Heart right ventricle (tissue), 16 donors: ENCODE measurements around the gene TRIM66. TPM values are rescaled to one million over a fixed set of nuclear protein-coding genes. Genes with fewer than 3 reads are reported as not detected.

ENCODE experiments used
- ATAC-seq, 8 donors: fragments of 200-7000 bp; cut with Tn5 transposase; one replicate each; pipeline ENCODE4 v1.9.1; 2020; ENCODE audit warnings: mild to moderate bottlenecking in 8 of 8, moderate library complexity in 8 of 8, moderate number of reproducible peaks in 1 of 8
- DNase-seq, 2 donors: peaks; one replicate each; pipeline ENCODE4 v3.0.0-alpha.2; 2020
- H3K27ac ChIP-seq, 10 donors: fragments of 200-600 bp; sonication (generic) in 2 of 10; one replicate each; pipeline versions ENCODE4 v1.5.0 to v1.8.0; 2020 to 2022; ENCODE audit warnings: mild to moderate bottlenecking in 3 of 10
- H3K27me3 ChIP-seq, 7 donors: fragments of 200-600 bp; one replicate each; pipeline ENCODE4 v1.8.0; 2021 to 2022; ENCODE audit warnings: mild to moderate bottlenecking in 2 of 7
- H3K36me3 ChIP-seq, 9 donors: fragments of 200-600 bp; sonication (generic) in 1 of 9; one replicate each; pipeline versions ENCODE4 v1.5.0 to v1.8.0; 2020 to 2022; ENCODE audit warnings: mild to moderate bottlenecking in 2 of 9
- H3K4me1 ChIP-seq, 9 donors: fragments of 200-600 bp; sonication (generic) in 1 of 9; one replicate each; pipeline versions ENCODE4 v1.5.0 to v1.8.0; 2020 to 2022; ENCODE audit warnings: mild to moderate bottlenecking in 4 of 9
- H3K4me3 ChIP-seq, 10 donors: fragments of 200-600 bp; sonication (generic) in 2 of 10; one replicate each; pipeline versions ENCODE4 v1.5.0 to v1.8.0; 2020 to 2022; ENCODE audit warnings: mild to moderate bottlenecking in 7 of 10, moderate library complexity in 2 of 10
- H3K9me3 ChIP-seq, 11 donors: fragments of 200-600 bp in 10 of 11; sonication (generic) in 2 of 11; one replicate each; pipeline versions ENCODE4 v1.5.0 to v1.8.0; 2013 to 2022; ENCODE audit warnings: mild to moderate bottlenecking in 2 of 11, control low read depth in 1 of 11, moderate library complexity in 1 of 11
- CTCF ChIP-seq, 9 donors: fragments of 200-600 bp; sonication (generic) in 2 of 9; IDR thresholded peaks; one replicate each; pipeline versions ENCODE4 v1.5.0 to v1.8.0; 2021 to 2022; ENCODE audit warnings: antibody characterized with exemption in 9 of 9, mild to moderate bottlenecking in 5 of 9, moderate library complexity in 1 of 9
- WGBS, 2 donors: extraction: QIAGEN DNeasy Blood & Tissue Kit; methylation state at CpG; one replicate each; pipeline ENCODE4 v1.1.7; 2013; ENCODE audit warnings: inconsistent platforms in 1 of 2; 5-methylcytosine and 5-hydroxymethylcytosine counted together
- intact Hi-C, 10 donors: fragments of 100-400 bp; cut with DNase I; formaldehyde crosslinking; loops; one replicate each; pipeline versions ENCODE4 v1.11.1 to v1.14.2; 2022
- polyA plus RNA-seq, 2 donors: library from polyadenylated mRNA; stranded (reverse); fragments of 200-250 nt; gene quantifications; one replicate each; pipeline ENCODE4 v1.2.3, GENCODE V29; 2013
- total RNA-seq, 10 donors: library from RNA; stranded (reverse); fragmentation: NEBNext Ultra II Directional in 3 of 10; extraction: Animal tissue kit (Norgen Biotek cat#: 25700) in 3 of 10; gene quantifications; one replicate each; pipeline versions ENCODE4 v1.2.1 to v1.2.4, GENCODE V29; 2021 to 2023
- donor health status: Arrhythmogenic right ventricular cardiomyopathy.
- donor health status: ischemic (EF 13 %, LVEDD 7.1; RV severe dilation, severe dysfunction).
- donor health status: healthy with polysubstance abuse.
- donor health status: DM: no; HTN: yes; CAD: no.
- donor health status: DM: no; HTN: no; CAD: no.
- donor health status: ischemic (EF 25% LVEDD 6.9; RV normal size, moderate dysfunction).
- donor health status: ischemic (EF 25% LVEDD 5.7; RV mildly dilated, moderate dysfunction).
- donor health status: healthy.
- donor health status: DM: yes; HTN: yes; CAD: no.
- donor health status: Ischemic cardiomyopathy.
- donor health status: ischemic (EF 35%, LVEDD 5.7; RV mildly dilated, moderate dysfunction).
- donor health status: nonischemic (EF 11% LVEDD 7.7; RV severe dilation, severe dysfunction).
- donor health status: DM: yes; HTN: yes; CAD: no.
- donor health status: PGD.
- donor health status: ischemic (EF 29% LVEDD 5.4; RV normal size, mild dysfunction).
- donor health status: nonischemic (EF 23%, LVEDD 6.1; RV moderate dilation, normal function).

TRIM66 gene
- total and polyA plus RNA-seq, 12 donors: 0.33 to 7.4 (median 2.8) TPM

DNA sequence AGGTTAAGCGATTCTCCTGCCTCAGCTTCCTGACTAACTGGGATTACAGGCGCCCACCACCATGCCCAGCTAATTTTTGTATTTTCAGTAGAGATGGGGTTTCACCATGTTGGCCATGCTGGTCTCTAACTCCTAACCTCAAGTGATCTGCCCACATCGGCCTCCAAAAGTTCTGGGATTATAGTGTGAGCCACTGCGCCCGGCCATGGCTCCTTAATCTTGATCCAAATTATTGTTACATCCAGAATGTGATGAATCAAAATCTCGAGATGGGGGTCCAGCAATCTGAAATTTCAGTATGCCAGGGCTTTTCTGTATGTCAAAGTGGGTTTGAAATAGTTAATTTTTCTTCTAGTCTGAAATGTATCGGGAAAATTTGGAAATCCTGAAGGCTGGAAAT lies 3.9 kb upstream of the TRIM66 start:
- H3K4me1 ChIP-seq: peaks cover 9 to 61% (median 44%) of the 10 kb centered on the region in 9 donors
- DNase-seq: no peak
- intact Hi-C loops: loop anchor here in 6 of 10 donors (5.0 to 10.0 kb wide), 7 partner anchors 112 to 278 kb away; partner anchors contain the start of genes TMEM9B (in 3 of the 6) and AKIP1 (in 2 of the 6)
- no peak overlapping the region for H3K4me3 ChIP-seq
- TF ChIP-seq CTCF (IDR thresholded peaks at IDR 0.05): no peak
- H3K27ac ChIP-seq: no peak overlapping the region
- H3K9me3 ChIP-seq: no peaks in the 10 kb centered on the region
- ATAC-seq: no peak
- no peaks in the 10 kb centered on the region for H3K27me3 ChIP-seq
- 86 to 88% methylated on average over 7 of the region's 7 CpGs for WGBS, 2 donors
- H3K36me3 ChIP-seq: peaks cover 0 to 54% (median 26%) of the 10 kb centered on the region in 9 donors

DNA sequence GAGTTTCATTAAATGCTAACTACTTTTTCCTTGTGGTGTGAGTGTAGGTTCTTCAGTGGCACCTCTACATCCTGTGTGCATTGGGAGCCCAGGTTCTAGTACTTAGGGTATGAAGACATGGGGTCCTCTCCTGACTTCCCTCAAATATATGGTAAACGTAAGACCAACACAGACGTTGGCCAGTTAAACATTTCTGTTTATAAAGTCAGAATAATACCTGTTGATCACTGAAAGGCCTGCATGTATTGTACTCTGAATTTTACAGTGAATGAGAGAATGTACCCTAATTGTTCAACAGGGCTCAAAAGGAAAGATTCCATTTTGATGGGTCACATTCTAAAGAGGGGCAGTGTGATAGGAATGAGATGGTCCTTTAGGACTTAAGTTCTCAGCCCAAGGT lies 3.4 kb upstream of the TRIM66 start:
- DNase-seq (no peak), ATAC-seq (no peak)
- peak overlapping the region in 1 of 10 donors; percentile 7 for H3K27ac ChIP-seq
- 73 to 77% methylated on average over 2 of the region's 2 CpGs for WGBS, 2 donors
- no peak overlapping the region for H3K4me3 ChIP-seq
- no peaks in the 10 kb centered on the region for H3K9me3 ChIP-seq
- H3K4me1 ChIP-seq: peaks cover 9 to 62% (median 45%) of the 10 kb centered on the region in 9 donors
- no peaks in the 10 kb centered on the region for H3K27me3 ChIP-seq
- TF ChIP-seq CTCF (IDR thresholded peaks at IDR 0.05): no peak
- intact Hi-C loops: loop anchor here in 6 of 10 donors (5.0 to 10.0 kb wide), 7 partner anchors 111 to 279 kb away; partner anchors contain the start of genes TMEM9B (in 3 of the 6) and AKIP1 (in 2 of the 6)
- H3K36me3 ChIP-seq: peaks cover 0 to 51% (median 26%) of the 10 kb centered on the region in 9 donors

- ATAC-seq: no peak
- DNase-seq: no peak
- WGBS, 2 donors: 77 to 79% methylated on average over 7 of the region's 7 CpGs
- peaks cover 0 to 47% (median 26%) of the 10 kb centered on the region in 9 donors for H3K36me3 ChIP-seq
- intact Hi-C loops: loop anchor here in 6 of 10 donors (5.0 to 10.0 kb wide), 7 partner anchors 111 to 279 kb away; partner anchors contain the start of genes TMEM9B (in 3 of the 6) and AKIP1 (in 2 of the 6)
- H3K9me3 ChIP-seq: no peaks in the 10 kb centered on the region
- H3K27ac ChIP-seq: peak overlapping the region in 1 of 10 donors; percentile 7
- H3K27me3 ChIP-seq: no peaks in the 10 kb centered on the region
- no peak overlapping the region for H3K4me3 ChIP-seq
- peaks cover 9 to 62% (median 45%) of the 10 kb centered on the region in 9 donors for H3K4me1 ChIP-seq
- no peak for TF ChIP-seq CTCF (IDR thresholded peaks at IDR 0.05)
Observed at GRCh38 chr11:8685306-8685705, 2.8 kb upstream of the TRIM66 start.

GRCh38 chr11:8684600-8685290 lies 2.3 kb upstream of the TRIM66 start:
- no peaks in the 10 kb centered on the region for H3K9me3 ChIP-seq
- no peaks in the 10 kb centered on the region for H3K27me3 ChIP-seq
- peak overlapping the region in 4 of 10 donors; percentile 92 to 97 (median 97) for H3K27ac ChIP-seq
- peak overlapping the region in 2 of 10 donors; percentile 74 to 95 for H3K4me3 ChIP-seq
- ATAC-seq: no peak
- no peak for DNase-seq
- intact Hi-C loops: loop anchor here in 9 of 10 donors (5.0 to 10.0 kb wide), 7 partner anchors 110 to 280 kb away; partner anchors contain the start of genes TMEM9B (in 6 of the 9) and AKIP1 (in 3 of the 9)
- no peak for TF ChIP-seq CTCF (IDR thresholded peaks at IDR 0.05)
- WGBS, 2 donors: 83 to 93% methylated on average over 6 of the region's 6 CpGs
- H3K4me1 ChIP-seq: peaks cover 9 to 56% (median 45%) of the 10 kb centered on the region in 9 donors
- peaks cover 0 to 49% (median 26%) of the 10 kb centered on the region in 9 donors for H3K36me3 ChIP-seq
